C4-2B (cell line): ENCODE results near the gene THEMIS2.
"Not testable (repeated sequence)": the region's sequence is repeated elsewhere in the genome, so short reads cannot be mapped to it uniquely, and the experiment has no call there.

ENCODE experiments used
- ZFX ChIP-seq: fragments of 450-650 bp; IDR thresholded peaks from 2 replicates; pipeline ENCODE4 v1.6.1; 2017
- TF ChIP-seq, protein P1 (sequence below): fragments of 450-650 bp; conservative IDR thresholded peaks from 2 replicates; pipeline ENCODE4 v1.5.1; 2017; ENCODE audit warnings: mild to moderate bottlenecking

GRCh38 chr1:27857552-27857951 lies 14.8 kb upstream of the THEMIS2 start:
- TF ChIP-seq ZFX, result not testable (repeated sequence)
- TF ChIP-seq, protein P1, sequence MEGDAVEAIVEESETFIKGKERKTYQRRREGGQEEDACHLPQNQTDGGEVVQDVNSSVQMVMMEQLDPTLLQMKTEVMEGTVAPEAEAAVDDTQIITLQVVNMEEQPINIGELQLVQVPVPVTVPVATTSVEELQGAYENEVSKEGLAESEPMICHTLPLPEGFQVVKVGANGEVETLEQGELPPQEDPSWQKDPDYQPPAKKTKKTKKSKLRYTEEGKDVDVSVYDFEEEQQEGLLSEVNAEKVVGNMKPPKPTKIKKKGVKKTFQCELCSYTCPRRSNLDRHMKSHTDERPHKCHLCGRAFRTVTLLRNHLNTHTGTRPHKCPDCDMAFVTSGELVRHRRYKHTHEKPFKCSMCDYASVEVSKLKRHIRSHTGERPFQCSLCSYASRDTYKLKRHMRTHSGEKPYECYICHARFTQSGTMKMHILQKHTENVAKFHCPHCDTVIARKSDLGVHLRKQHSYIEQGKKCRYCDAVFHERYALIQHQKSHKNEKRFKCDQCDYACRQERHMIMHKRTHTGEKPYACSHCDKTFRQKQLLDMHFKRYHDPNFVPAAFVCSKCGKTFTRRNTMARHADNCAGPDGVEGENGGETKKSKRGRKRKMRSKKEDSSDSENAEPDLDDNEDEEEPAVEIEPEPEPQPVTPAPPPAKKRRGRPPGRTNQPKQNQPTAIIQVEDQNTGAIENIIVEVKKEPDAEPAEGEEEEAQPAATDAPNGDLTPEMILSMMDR, result not testable (repeated sequence)
